K562 (cell line): ENCODE measurements around the gene GPRC5B. TPM values are rescaled to one million over a fixed set of nuclear protein-coding genes. Genes with fewer than 3 reads are reported as not detected.

Source experiments
- ADNP ChIP-seq: fragments of 200-800 bp; sonication (Bioruptor generic); IDR thresholded peaks from 2 replicates; pipeline ENCODE4 v1.6.1; 2016; ENCODE audit warnings: missing genetic modification characterization, missing compliant biosample characterization
- AFF4 ChIP-seq: sonication (generic); formaldehyde crosslinking; IDR thresholded peaks from 2 replicates; pipeline ENCODE4 v1.8.0; 2023; ENCODE audit warnings: mild to moderate bottlenecking, missing genetic modification reagents
- ARID4B ChIP-seq: sonication (generic); formaldehyde crosslinking; IDR thresholded peaks from 2 replicates; pipeline ENCODE4 v1.8.0; 2022; ENCODE audit warnings: mild to moderate bottlenecking, missing genetic modification reagents
- CAMTA2 ChIP-seq: fragments of 250-450 bp; sonication (Bioruptor Pico); conservative IDR thresholded peaks from 2 replicates; pipeline ENCODE4 v1.5.1; 2022
- CHD1 ChIP-seq: fragments of 200-600 bp; sonication (generic); IDR thresholded peaks from one replicate; pipeline ENCODE4 v1.6.1; 2012; ENCODE audit warnings: mild to moderate bottlenecking, moderate library complexity, low read length, inconsistent platforms
- HDAC6 ChIP-seq: IDR thresholded peaks from 2 replicates; pipeline ENCODE4 v1.6.1; 2012; ENCODE audit warnings: low read depth, mild to moderate bottlenecking, control low read depth, inconsistent platforms, low read length, moderate library complexity
- KDM2B ChIP-seq: fragments of 250-450 bp; sonication (Bioruptor Pico); IDR thresholded peaks from 2 replicates; pipeline ENCODE4 v1.8.0; 2021; ENCODE audit warnings: mild to moderate bottlenecking, moderate library complexity
- MXI1 ChIP-seq: IDR thresholded peaks from 2 replicates; pipeline ENCODE4 v1.6.1; 2011; ENCODE audit warnings: low read depth, mild to moderate bottlenecking, improper control_type of control experiment, low read length
- NFYB ChIP-seq: IDR thresholded peaks from 2 replicates; pipeline ENCODE4 v1.6.1; 2011; ENCODE audit warnings: mild to moderate bottlenecking, moderate library complexity; ENCODE audit not compliant: insufficient read length; ENCODE audit errors: extremely low read depth
- NKRF ChIP-seq: fragments of 450-650 bp; IDR thresholded peaks from 2 replicates; pipeline ENCODE4 v1.6.1; 2016; ENCODE audit warnings: borderline replicate concordance
- NRF1 ChIP-seq, 2 experiments: fragments of 450-650 bp; IDR thresholded peaks in 1 of 2; conservative IDR thresholded peaks in 1 of 2; 2 replicates each; pipeline ENCODE4 v1.6.1; 2014; ENCODE audit warnings: mild to moderate bottlenecking in 2 of 2
- SRF ChIP-seq, 2 experiments: fragments of 250-450, 450-650 bp in 1 of 2; sonication (Bioruptor Pico) in 1 of 2; sonication (generic) in 1 of 2; formaldehyde crosslinking; IDR thresholded peaks; 2 replicates each; pipeline versions ENCODE4 v1.5.0 to v1.5.1; 2020 to 2022; ENCODE audit warnings: mild to moderate bottlenecking in 1 of 2, missing genetic modification reagents in 1 of 2
- SRSF1 ChIP-seq: fragments of 200-400 bp; formaldehyde crosslinking; IDR thresholded peaks from 2 replicates; pipeline ENCODE4 v1.6.1; 2017; ENCODE audit warnings: mild to moderate bottlenecking, low read depth, low read length, moderate library complexity
- SRSF3 ChIP-seq: fragments of 200-400 bp; formaldehyde crosslinking; IDR thresholded peaks from 2 replicates; pipeline ENCODE4 v1.6.1; 2016; ENCODE audit warnings: mild to moderate bottlenecking, low read length, moderate library complexity; ENCODE audit not compliant: insufficient read depth
- TCF3 ChIP-seq: sonication (generic); formaldehyde crosslinking; IDR thresholded peaks from 2 replicates; pipeline ENCODE4 v1.4.0; 2020; ENCODE audit warnings: mild to moderate bottlenecking, missing genetic modification reagents
- ZNF274 ChIP-seq: IDR thresholded peaks from 2 replicates; pipeline ENCODE4 v1.6.1; 2011; ENCODE audit warnings: low read depth, mild to moderate bottlenecking, low read length, moderate library complexity, borderline replicate concordance
- ZNF3 ChIP-seq: fragments of 250-450 bp; sonication (Bioruptor Pico); IDR thresholded peaks from 2 replicates; pipeline ENCODE4 v1.5.0; 2021; ENCODE audit warnings: mild to moderate bottlenecking, moderate library complexity
- ZSCAN29 ChIP-seq: fragments of 450-650 bp; IDR thresholded peaks from 2 replicates; pipeline ENCODE4 v1.6.1; 2017
- polyA plus RNA-seq, 8 experiments: library from polyadenylated mRNA; depleted of rRNA in 4 of 8; stranded (reverse) in 5 of 8; unstranded in 3 of 8; fragments of >200 nt; fragmentation: Nextera tagmentation in 2 of 8; fragmentation: Illumina TruSeq in 1 of 8; extraction: Ambion mirVana in 2 of 8; extraction: Trizol in 1 of 8; gene quantifications; 2 replicates each; pipeline versions ENCODE4 v1.2.1 to v1.2.3, GENCODE V29; 2011 to 2014; ENCODE audit warnings: inconsistent platforms in 1 of 8, missing spikeins in 1 of 8
- total RNA-seq, 7 experiments: library from RNA; depleted of rRNA in 6 of 7; stranded (reverse); fragments of >200 nt in 6 of 7; fragmentation: Illumina TruSeq in 2 of 7; extraction: Trizol in 2 of 7; gene quantifications; 2 replicates each; pipeline versions ENCODE4 v1.2.1 to v1.2.3, GENCODE V29; 2011 to 2021; ENCODE audit warnings: low replicate concordance in 1 of 7

Gene GPRC5B
- total and polyA plus RNA-seq, 9 of the 15 experiments (the other 6 are each of a cell fraction or from before 2014, with no cell fraction given), result 0.65 to 5.5 (median 1.3) TPM

- no peak for TF ChIP-seq TCF3
- TF ChIP-seq ZNF274, result no peak
- TF ChIP-seq NRF1 (conservative IDR thresholded peaks at IDR 0.05 in 1 of 2, IDR thresholded peaks at IDR 0.05 in 1 of 2), result peak; percentile 26 to 42; a peak in 1 of 4 replicates
- TF ChIP-seq CHD1, result no peak
- TF ChIP-seq HDAC6, result no peak
- TF ChIP-seq ZSCAN29, result no peak
- TF ChIP-seq SRSF1, result no peak
- TF ChIP-seq SRSF3, result no peak
- TF ChIP-seq NKRF, result no peak
- TF ChIP-seq ZNF3, result no peak
- TF ChIP-seq KDM2B (CRISPR knock-in tag), result no peak
- no peak for TF ChIP-seq CAMTA2 (CRISPR knock-in tag)
- no peak for TF ChIP-seq AFF4 (CRISPR knock-in tag)
- TF ChIP-seq MXI1, result no peak
- no peak for TF ChIP-seq NFYB
- no peak for TF ChIP-seq ADNP (tag)
- TF ChIP-seq SRF (CRISPR knock-in tag; IDR thresholded peaks at IDR 0.05), result no peak
- no peak for TF ChIP-seq ARID4B
Observed at GRCh38 chr16:19886073-19886941, 1.7 kb upstream of the GPRC5B start (continued).
